Effector CD8-positive, alpha-beta T cell (primary cell): ENCODE data around the gene TMEM37.
"Not testable (repeated sequence)": the region's sequence is repeated elsewhere in the genome, so short reads cannot be mapped to it uniquely, and the experiment has no call there.

Source experiments
- DNase-seq: peaks from one replicate; lab custom pipeline; 2025; lab: John Stamatoyannopoulos, UW
- total RNA-seq, 4 experiments: gene quantifications; one replicate each; lab custom pipeline; 2026; lab: John Stamatoyannopoulos, UW

Gene TMEM37
- total RNA-seq: 0 reads per million in 4 experiments

GRCh38 chr2:119431155-119431975, at the start of gene TMEM37:
TMEM37 (plus strand) TSS chr2:119431854; CDS start chr2:119431904, 50 bp downstream.
- no peak for DNase-seq

- no peak for DNase-seq
Observed at GRCh38 chr2:119383410-119384140, 48.1 kb upstream of the TMEM37 start.

GRCh38 chr2:119384971-119385370, 46.7 kb upstream of the TMEM37 start:
- DNase-seq: no peak

DNA sequence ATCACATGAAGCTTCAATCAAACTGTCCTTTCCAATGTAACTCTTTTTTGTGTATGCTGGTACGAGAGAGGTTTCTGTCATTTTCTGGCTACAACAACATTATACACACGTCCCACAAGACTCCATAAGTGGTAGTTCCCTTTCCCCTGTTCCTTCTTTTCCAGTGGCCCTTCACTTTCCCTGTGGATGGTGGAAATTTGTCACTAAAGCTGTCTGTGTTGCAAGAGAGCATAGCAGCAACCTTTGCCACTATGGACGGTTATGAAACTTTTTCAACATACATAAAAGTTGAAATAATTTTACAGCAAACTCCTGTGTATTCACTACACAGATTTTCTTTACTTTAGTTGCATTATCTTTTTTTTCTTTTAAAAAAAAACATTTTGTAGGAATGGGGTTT, 46.2 kb upstream of the TMEM37 start:
- no peak for DNase-seq

- no peak for DNase-seq
Observed at GRCh38 chr2:119387381-119388129, 44.1 kb upstream of the TMEM37 start.

DNA sequence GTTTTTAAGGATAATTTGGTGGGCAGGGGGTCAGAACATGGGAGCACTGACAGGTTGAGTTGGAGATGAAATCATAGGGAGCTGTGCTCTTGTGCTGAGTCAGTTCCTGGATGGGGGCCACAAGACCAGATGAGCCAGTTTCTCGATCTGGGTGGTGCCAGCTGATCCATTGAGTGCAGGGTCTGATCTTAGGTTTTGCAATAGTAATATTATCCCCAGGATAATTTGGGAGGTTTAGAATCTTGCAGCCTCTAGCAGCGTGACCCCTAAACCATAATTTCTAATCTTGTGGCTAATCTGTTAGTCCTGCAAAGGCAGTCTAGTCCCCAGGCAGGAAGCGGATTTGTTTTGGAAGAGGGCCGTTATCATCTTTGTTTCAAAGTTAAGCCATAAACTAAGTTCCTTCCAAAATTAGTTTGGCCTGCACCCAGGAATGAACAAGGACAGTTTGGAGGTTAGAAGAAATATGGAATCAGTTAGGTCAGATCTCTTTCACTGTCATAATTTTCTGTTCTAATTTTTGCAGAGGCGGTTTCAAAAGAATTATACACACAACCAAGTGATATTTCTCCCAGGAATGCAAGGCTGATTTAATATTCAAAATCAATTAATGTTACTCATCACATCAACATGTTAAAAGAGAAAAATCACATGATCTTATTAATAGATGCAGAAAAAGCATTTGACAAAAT, 41.9 kb upstream of the TMEM37 start:
- DNase-seq: no peak

DNA sequence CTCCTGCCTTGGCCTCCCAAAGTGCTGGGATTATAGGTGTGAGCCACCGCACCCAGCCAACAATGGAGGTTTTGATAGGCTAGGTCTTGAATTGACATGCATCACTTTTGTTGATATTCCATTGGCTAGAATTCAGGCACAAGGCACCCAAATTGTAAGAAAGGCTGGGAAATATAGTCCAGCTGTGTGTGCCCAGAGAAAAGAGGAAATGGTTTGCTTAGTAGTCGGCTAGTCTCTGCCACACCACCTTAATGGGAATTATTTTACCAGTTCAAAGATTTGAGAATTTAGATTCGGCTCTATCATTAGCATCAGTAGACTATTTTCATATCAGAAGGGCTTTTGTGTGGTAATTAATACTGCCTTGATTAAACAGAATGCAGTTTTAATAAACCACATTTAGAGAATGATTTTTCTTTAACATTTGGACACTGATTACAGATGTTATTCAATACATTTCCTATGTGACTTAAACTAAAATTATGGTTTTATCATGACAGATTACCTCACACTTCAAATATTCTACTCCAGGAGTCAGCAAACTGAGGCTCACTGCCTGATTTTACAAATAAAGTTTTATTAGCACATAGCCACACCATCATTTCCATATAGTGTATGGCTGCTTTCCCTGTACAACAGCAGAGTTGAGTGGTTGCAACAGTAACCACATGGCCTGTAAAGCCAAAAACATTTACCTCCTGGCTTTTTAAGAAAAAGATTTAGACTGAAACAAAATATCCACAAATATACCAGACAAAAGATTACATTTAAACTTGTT, 37.5 kb upstream of the TMEM37 start:
- no peak for DNase-seq

- DNase-seq: no peak
Observed at GRCh38 chr2:119397196-119397595, 34.5 kb upstream of the TMEM37 start.

DNA sequence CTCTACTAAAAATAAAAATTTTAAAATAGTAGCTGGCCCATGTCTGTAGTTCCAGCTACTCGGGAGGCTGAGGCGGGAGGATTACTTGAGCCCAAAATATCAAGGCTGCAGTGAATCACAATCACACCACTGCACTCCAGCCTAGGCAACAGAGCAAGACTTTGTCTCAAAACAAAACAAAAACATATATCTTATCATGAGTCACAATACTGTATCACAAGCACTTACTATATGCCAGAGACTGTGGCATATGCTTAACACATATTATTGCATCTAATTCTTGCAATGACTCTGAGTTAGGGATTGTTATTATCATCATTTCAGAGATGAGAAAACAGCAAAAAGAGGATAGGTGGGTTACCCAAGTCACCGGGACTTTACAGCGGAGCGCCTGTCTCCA, 29.5 kb upstream of the TMEM37 start:
- no peak for DNase-seq

DNA sequence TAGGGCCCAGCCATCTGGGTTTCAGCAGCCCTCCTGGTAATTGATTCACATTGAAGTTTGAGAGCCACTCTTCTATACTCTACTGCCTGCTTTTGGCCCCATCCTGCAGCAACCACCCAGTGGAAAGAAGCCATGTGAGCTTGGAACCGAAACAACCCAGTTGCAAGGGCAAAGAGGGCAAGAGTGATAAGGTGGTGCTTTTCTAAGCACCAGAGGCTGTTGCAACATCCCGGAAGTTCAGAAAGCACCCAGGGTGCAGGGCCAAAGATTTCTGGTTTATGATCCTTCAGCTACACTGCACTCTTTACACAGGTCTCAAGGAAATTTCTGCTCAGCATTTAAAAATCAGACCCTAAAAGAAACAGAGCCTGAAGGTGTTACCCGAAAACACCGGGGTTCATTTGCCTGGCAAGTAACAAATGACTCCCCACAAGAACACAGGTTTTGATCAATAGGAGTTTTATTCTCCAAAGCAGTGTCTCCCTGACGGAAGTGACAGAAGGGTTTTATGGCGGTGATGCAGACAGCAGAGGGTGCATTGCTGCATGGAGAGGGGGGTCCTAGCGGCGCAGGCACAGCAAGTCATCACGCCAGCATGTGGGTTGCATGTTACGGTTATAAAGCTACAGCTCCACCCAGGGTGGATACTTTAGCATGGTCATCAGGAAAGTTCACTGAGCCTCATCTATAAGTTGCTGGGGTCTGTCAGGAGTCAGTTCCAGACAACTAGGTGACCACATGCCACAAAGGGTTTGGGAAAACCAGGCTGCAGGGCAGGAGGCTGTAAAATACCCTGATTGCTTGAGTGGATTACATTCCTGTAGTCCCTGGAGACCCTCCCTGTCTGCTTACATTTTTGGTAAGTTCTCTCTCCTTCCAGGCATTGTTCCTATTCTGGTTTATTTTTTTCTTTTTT, 28.8 kb upstream of the TMEM37 start:
- no peak for DNase-seq

- DNase-seq: not testable (repeated sequence)
Observed at GRCh38 chr2:119403618-119404017, 28.0 kb upstream of the TMEM37 start.

DNA sequence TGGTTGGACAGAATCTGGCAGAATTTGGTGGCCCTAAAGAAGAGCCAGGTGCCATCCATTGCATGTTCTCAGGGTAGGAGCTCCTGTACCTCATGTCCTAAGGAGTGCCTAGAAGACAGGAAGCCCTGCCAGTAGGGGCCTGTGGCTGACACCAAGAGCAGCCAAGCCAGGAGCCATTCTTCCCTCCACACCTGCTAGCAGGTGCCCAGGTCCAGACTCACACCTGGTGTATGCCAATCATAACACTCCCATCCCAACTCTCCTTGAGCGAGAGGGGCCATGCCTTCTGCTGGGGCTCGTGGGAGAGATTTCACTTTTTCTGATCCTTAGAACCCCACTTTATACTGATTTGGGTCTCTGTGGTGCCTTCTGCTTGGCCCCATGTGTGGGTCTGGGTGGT, 26.5 kb upstream of the TMEM37 start:
- no peak for DNase-seq

GRCh38 chr2:119407430-119408220, 24.0 kb upstream of the TMEM37 start:
- no peak for DNase-seq

DNA sequence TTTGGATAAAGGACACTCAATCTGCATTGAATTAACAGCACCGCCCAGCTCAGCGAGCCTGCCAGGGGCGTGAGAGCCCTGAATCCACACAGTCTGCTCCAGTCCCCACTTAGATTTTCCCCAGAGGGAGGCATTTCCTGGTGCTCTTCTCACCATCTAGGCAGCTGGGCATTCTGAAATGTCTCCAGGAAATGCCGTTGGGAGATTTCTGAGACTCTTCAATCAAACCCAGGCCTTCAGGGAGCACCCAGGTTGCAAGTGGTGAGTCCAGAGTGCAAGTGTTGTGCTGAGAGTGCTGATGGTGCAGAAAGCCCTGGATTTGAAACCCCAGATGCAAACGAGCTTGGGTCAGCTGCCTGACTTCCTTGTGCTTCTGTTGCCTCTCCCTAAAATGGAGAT, 23.4 kb upstream of the TMEM37 start:
- no peak for DNase-seq

- no peak for DNase-seq
Observed at GRCh38 chr2:119409506-119409905, 22.1 kb upstream of the TMEM37 start.

- DNase-seq: no peak
Observed at GRCh38 chr2:119414894-119415293, 16.8 kb upstream of the TMEM37 start.

- no peak for DNase-seq
Observed at GRCh38 chr2:119415630-119416029, 16.0 kb upstream of the TMEM37 start.

DNA sequence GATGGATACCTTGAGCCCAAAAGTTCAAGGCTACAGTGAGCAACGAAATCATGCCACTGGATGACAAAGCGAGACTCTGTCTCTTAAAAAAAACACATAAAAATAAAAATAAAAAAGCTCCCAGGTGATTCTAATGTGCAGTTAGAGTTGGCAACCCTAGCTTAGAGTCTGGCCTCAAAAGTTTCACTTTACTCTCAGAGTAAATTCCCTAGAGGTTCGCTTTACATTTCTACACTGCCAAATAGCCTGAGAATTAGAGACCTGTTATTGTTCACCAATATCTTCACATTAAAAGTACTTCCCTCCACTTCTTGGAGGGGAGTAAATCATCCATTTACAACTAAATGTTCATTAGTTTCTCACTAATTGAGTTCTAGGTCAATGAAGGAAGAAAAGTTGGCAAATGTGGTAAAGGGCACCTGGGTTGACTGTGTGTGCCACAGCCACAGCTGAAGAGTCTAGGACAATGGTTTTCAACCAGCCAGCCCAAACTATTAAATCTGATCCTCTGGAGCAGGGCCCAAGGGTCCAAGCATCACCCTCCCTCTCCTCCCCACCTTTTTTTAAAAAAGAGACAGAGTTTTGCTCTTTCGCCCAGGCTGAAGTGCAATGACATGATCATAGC, 15.2 kb upstream of the TMEM37 start:
- DNase-seq: no peak

DNA sequence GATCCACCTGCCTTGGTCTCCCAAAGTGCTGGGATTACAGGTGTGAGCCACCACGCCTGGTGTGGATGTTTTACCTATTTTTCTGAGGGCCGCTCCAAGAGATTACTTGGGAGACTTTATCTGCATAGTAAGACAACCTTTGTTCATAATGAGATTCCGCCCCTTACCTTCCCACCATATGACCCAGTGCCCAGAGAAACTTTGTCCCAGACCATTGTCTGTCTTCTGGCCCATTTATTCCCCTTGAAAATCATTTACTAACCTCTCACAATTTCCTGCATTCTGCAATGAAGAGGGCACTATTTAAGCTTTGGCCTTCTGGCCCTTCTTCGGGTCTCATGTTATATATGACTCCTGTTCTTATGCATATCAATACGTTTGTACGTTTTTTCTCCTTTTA, 13.7 kb upstream of the TMEM37 start:
- no peak for DNase-seq
